HG03095 (cell line): Measurements from ENCODE around the gene CASP2.
"Not testable (repeated sequence)": the region's sequence is repeated elsewhere in the genome, so short reads cannot be mapped to it uniquely, and the experiment has no call there.

Experiments used
- ATAC-seq: cut with Tn5 transposase; IDR thresholded peaks from one replicate; pipeline ENCODE4 v1.9.1; 2021; ENCODE audit warnings: moderate library complexity; ENCODE audit not compliant: unreplicated experiment

CASP2 gene

DNA sequence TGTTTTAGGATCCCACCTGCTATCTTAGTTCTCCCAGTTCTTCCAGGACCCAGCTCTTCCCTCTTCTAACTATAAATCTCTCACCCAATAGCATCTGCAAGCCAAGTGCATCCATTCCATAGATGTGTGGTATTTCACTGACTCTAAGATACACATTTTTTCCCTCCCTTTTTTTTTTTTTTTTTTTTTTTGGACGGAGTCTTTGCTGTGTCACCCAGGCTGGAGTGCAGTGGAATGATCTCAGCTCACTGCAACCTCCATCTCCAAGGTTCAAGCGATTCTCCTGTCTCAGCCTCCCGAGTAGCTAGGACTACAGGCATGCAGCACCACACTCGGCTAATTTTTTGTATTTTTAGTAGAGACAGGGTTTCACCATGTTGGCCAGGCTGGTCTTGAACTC lies 1.7 kb downstream of the CASP2 start:
- ATAC-seq, result not testable (repeated sequence)

DNA sequence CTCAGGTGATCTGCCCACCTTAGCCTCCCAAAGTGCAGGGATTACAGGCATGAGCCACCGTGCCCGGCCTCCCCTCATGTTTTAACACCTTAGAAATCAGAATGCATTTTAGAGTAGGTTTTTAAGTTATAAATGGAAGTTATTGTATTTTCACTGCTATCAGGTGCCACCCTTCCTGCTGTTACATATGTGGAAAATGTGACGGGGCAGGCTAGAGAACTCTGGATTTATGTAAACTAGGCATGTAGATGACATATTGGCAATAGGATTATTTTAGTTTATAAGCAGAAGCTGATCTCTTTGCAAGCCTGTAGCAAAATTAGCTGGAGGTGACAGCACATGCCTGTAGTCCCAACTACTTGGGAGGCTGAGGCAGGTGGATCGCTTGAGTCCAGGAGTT lies 2.1 kb downstream of the CASP2 start:
- no peak for ATAC-seq

GRCh38 chr7:143292876-143293275 lies 4.7 kb downstream of the CASP2 start:
- no peak for ATAC-seq

DNA sequence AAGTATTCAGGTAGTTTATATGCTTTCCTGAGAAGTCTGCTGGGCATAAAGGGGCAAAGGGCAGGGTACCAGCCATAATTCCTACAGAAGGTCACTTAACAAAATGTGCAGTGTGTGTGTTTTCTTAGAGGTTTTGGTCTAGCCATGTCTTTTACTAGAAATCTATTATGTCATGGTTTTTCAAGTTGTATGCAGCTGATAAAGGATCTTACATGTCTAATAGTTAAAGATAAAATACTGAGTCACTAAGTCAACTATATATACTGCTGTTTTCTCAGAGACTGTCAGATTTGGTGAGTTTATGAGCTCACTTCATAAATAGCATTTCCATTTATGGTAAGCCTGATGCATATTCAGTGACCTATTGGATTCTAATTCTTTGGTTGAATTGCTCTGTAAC lies 7.7 kb downstream of the CASP2 start:
- no peak for ATAC-seq

DNA sequence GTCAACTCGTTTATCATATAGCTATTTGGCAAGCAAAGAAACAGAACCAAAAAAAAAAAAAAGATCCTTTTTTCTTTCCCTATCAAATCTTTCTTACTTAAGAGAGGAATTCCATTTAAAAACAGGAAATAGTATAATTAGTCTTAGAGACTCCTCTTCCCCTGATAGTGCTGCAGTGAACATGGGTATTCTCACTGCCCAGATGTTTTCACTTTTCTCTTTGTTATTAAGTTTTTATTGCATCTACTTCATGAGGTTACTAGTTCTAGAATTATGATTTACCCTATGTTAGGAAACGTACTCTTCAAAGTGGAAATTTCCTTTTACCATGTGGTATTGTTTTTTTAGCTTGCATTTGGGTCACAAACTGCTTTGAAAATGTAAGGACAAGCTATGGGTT lies 8.5 kb downstream of the CASP2 start:
- ATAC-seq, result no peak

DNA sequence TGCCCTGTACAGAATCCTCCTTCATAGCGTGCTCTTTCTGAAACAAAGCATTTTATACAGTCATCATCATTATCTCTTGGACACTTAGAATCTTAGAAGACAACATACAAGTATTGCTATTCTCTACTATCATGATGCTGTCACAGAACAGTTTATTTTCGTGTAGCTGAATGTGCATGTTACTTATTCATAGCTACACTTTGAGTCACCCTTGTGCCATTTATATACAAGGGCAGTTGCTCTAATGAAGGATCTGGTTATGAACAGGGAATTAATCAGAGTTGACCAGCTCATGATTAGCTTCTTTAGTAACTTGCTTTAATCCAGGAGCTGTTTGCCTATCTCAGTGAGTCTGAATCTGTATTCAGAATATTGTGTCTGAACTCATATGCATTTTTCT lies 11.2 kb downstream of the CASP2 start:
- no peak for ATAC-seq

GRCh38 chr7:143299840-143300239 lies 11.7 kb downstream of the CASP2 start:
- no peak for ATAC-seq

- no peak for ATAC-seq
Measured at GRCh38 chr7:143300959-143301935, 13.1 kb downstream of the CASP2 start.

- no peak for ATAC-seq
Measured at GRCh38 chr7:143303733-143304132, 15.6 kb downstream of the CASP2 start.

DNA sequence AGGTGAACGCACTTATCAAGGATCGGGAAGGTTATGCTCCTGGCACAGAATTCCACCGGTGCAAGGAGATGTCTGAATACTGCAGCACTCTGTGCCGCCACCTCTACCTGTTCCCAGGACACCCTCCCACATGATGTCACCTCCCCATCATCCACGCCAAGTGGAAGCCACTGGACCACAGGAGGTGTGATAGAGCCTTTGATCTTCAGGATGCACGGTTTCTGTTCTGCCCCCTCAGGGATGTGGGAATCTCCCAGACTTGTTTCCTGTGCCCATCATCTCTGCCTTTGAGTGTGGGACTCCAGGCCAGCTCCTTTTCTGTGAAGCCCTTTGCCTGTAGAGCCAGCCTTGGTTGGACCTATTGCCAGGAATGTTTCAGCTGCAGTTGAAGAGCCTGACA lies 16.8 kb downstream of the CASP2 start:
- no peak for ATAC-seq

DNA sequence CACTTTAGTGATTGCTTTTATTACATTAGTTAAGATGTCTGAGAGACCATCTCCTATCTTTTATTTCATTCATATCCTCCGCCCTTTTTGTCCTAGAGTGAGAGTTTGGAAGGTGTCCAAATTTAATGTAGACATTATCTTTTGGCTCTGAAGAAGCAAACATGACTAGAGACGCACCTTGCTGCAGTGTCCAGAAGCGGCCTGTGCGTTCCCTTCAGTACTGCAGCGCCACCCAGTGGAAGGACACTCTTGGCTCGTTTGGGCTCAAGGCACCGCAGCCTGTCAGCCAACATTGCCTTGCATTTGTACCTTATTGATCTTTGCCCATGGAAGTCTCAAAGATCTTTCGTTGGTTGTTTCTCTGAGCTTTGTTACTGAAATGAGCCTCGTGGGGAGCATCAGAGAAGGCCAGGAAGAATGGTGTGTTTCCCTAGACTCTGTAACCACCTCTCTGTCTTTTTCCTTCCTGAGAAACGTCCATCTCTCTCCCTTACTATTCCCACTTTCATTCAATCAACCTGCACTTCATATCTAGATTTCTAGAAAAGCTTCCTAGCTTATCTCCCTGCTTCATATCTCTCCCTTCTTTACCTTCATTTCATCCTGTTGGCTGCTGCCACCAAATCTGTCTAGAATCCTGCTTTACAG lies 17.4 kb downstream of the CASP2 start:
- ATAC-seq, result no peak

- no peak for ATAC-seq
Measured at GRCh38 chr7:143308632-143309031, 20.5 kb downstream of the CASP2 start.

- ATAC-seq, result no peak
Measured at GRCh38 chr7:143314127-143314526, 26.0 kb downstream of the CASP2 start.

DNA sequence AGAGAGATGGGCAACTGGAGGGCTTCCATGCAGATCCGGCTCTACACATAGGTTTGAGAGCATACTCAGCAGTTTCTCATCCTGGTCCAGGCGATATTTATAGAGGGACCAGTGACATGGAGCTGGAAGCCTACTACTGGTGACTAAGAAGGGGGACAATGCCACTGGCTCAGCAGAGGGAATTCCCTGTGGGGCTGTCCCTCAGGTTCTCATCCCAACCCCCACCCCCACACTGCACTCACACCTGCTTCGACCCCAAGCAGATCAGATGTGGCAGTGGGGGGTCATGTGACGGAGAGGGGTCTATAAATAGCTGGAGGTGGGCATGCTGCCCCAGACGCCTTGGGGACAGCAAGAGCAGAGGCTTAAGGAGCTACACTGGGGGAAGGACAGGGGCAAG lies 27.6 kb downstream of the CASP2 start, which contains the start of gene CLCN1:
CLCN1 (plus strand) TSS at position 336 of the 400 bp plus-strand sequence. CDS start 102 bp downstream, outside the sequence.
- ATAC-seq, result no peak

DNA sequence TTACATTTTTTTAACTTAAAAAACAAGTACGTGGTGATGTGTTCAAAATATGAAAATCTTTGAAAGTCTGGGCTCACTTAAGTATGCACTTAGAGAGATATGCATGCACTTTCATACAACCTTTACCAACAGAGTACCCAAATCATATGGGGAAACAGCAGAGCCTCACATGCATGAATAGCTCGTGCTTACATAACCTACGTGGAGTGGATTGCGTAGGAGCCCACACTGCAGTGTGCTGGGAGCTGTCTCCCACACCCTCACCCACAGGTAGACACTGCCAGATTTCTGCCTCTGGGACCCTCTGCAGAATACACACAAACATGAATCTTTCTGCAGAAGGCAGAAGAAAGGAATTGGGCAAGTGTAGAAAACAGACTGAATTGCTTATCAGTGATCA lies 28.3 kb downstream of the CASP2 start:
- no peak for ATAC-seq

DNA sequence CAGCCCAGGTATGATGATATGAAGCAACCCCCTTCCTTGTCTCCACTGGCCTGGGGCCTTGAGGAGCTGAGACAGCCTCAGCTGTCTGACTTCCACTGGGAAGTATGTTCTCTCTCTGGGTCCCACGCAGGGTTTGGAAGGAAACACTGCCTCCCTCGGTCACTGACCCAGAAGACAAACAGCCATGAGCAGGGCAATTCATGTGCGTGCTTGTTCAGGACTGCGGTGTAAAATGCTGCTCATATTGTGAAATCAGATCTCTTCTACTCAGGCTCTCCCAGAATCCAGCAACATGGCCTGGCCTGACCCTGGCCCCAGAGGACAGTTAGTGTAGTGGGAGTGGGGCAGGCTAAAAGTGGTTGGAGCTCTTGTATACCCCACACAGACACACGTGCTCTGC lies 30.5 kb downstream of the CASP2 start:
- ATAC-seq, result no peak

DNA sequence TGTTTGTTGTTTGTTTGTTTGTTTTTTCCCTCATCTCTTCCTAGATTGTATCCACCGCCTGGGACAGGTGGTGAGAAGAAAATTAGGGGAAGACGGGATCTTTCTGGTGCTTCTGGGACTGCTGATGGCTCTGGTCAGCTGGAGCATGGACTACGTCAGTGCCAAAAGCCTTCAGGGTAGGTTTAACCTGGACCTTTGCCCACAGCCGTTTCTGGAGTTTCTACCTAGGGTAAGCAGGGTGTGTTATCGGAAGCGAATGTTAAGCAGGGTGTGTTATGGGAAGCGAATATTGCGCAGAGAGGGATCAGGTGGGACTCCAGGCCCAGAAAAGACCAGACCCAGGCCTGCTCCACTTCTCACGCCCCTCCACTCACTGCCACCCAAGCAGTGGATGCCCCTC lies 32.5 kb downstream of the CASP2 start:
- no peak for ATAC-seq

DNA sequence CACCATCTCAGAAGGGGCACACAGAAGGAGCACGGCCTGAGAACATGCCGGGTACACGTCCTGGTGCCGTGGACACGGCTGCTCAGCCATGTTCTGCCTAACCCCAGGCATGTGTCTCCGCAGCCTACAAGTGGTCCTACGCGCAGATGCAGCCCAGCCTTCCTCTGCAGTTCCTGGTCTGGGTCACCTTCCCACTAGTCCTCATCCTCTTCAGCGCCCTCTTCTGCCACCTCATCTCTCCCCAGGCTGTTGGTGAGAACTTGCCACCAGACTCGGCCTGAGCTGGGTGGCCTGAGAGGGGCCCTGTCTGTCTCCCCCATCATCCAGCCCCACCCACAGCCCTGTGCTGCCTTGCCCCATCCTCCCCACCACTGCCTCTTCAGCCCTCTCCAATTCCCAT lies 33.1 kb downstream of the CASP2 start:
- ATAC-seq, result no peak

DNA sequence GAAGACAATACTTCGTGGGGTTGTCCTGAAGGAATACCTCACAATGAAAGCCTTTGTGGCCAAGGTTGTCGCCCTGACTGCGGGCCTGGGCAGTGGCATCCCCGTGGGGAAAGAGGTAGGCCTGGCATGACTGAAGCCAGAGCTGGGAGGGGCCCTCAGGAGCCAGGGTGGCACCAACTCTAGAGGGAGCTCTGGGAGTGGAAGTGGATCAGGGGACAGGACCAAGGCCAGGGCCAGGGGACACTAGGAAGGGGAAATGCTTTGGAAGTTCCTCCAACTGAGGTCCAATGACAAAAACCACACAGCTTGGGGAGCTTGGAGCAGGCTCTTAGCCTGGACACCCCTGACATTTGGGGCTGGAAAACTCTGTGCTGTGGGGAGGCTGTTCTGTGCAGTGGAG lies 33.6 kb downstream of the CASP2 start:
- ATAC-seq, result no peak

DNA sequence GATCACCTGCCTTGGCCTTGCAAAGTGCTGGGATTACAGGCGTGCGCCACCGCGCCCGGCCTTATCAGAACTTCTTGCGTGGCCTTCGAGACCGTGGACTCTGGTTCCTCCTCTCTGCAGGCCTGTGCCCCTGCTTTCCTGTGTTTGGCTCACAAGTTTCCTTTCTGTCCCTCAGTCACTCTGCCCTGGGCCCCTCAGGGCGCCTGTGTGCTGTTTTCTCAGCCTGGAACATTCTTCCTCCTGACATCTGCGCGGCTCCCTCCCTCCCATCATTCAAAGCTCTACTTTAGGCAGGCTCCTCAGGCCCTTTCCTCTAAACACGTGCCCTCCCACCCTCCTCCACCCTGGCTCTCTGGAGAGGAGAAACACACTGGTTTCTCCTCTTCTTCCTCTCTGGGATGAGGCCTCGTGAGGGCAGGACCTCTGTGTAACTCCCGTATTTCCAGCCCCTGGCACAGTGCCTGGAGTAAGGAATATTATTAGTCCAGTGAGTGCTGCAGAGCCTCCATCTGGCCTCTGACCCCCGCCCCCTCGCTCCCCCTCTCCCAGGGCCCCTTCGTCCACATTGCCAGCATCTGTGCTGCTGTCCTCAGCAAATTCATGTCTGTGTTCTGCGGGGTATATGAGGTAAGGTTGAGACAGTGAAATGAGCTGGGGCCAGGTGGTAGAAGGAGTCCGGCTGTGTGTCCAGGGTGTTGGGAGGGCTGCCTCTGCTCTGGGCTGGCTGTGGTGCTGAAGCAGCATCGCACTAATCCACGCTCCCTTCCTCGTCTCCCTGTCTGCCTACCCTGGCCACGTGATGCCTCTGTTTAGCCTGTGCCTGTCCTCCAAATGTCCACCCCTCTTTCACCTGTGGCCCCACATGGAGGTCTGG lies 34.8 kb downstream of the CASP2 start:
- ATAC-seq, result no peak

DNA sequence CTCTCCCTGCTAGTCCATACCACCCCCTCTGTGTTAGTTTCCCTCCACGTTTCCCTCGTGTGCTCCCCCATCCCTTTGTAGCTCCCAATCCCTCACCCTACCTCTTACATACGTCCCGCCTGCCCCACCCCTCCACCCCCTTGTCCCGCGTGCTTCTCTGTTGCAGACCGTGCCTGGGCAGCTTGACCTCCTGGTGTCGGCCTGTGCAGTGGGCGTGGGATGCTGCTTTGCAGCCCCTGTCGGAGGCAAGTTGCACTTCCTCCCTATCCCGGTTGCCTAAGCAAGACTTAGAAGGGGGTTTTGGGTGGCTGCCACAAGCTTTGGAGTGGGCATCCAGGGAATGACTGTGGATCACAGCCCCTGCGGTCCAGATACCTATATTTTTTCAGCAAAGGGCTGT lies 35.5 kb downstream of the CASP2 start:
- no peak for ATAC-seq
